HG02970 (cell line): Measurements from ENCODE around the gene CCDC192.
"Not testable (repeated sequence)": the region's sequence is repeated elsewhere in the genome, so short reads cannot be mapped to it uniquely, and the experiment has no call there.

ENCODE experiments used
- ATAC-seq: cut with Tn5 transposase; IDR thresholded peaks from one replicate; pipeline ENCODE4 v1.9.1; 2021; ENCODE audit warnings: mild to moderate bottlenecking, moderate library complexity, moderate number of reproducible peaks; ENCODE audit not compliant: unreplicated experiment, low FRiP score

The CCDC192 gene

DNA sequence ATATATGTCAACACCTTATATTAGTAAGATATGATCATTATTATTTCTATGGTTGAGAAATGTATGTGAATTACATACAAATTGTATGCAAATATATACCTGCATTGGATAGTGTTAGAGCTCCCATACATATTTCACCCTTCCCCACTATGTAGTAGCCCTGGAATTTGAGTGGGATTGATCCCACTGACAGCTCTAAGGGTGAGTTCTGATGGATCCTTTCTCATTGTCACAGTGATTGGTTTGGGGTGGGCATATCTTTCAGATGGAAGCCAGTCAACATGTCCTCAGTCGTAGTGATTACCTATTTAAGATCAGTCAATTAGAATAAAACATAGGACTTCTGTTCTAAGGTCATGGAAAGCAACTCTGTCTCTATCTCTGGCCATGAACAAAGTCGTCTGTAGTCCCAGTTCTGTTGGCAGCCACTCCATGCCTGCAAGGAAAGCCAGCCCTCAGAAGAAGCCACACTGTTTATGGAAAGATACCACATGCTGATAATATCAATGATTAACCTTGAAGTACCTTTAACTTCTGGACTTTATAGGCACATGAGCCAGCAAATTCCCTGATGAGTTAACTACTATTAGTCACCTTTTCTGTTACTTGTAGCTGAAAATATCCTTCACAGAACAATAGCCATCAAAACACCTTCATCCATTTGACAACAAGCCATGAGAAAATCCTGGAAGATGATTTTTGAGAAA lies 5.1 kb upstream of the CCDC192 start:
- ATAC-seq: no peak

DNA sequence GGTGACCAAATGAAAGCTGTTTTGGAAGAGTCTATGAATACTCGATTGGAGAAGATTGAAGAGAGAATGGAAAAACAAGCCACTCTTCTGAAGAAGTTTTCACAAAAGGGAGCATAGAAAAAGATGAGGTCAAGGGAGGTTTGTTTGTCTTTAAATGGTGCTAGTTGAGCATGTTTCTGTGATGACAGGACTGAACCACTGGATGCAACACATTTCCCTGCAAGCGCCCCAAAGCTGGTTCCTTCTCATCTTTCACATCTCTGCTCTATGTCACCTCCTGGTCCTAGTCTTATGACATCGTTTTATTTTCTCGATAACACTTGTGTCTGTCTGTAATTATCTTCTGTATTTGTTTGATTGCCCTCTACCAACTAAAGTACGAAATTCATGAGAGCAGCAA lies 3.8 kb upstream of the CCDC192 start:
- ATAC-seq: no peak

DNA sequence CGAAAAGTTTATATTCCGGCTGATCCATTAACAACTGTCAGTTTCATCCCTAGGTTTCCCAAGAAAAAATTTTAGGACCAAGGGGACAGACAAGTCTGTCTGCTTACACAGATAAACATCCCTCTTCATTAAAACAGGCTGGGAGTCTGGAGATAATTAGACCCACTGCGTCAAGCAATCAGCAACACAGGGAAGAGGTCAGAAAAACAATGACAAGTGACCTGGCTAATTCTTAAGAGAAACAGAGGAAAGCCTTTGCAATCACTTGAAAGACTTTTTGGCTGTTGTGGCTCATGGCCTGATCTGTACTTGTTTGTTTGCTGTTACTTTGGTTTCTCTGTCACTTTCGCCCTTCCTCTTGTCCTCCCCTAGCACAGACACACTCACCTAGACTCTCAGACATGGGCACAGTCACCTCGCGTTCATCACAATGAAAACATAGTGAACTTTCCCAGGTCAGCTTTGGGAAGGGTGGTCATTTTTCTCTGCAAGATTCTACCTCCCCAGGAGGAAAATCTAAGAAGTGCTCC lies 2.9 kb upstream of the CCDC192 start:
- no peak for ATAC-seq

DNA sequence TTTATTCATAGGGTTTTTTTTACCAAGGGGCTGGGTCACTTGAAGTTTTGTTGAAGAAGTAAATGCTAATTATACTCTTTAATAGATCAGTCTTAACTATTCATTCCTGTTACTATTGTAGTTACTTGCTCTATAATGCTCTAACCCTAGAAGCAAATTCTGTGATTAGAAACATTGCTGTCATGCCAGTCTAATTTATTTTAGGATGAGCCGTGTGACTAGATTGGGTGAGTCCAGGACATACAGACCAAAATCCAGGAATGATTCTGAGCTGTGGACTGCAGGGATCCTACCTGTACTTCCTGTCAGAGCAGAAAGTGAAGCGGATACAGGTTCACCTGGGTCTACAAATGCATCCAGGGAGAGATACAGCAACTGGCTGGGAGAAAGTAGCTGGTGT lies 757 bp upstream of the CCDC192 start:
- ATAC-seq: no peak

DNA sequence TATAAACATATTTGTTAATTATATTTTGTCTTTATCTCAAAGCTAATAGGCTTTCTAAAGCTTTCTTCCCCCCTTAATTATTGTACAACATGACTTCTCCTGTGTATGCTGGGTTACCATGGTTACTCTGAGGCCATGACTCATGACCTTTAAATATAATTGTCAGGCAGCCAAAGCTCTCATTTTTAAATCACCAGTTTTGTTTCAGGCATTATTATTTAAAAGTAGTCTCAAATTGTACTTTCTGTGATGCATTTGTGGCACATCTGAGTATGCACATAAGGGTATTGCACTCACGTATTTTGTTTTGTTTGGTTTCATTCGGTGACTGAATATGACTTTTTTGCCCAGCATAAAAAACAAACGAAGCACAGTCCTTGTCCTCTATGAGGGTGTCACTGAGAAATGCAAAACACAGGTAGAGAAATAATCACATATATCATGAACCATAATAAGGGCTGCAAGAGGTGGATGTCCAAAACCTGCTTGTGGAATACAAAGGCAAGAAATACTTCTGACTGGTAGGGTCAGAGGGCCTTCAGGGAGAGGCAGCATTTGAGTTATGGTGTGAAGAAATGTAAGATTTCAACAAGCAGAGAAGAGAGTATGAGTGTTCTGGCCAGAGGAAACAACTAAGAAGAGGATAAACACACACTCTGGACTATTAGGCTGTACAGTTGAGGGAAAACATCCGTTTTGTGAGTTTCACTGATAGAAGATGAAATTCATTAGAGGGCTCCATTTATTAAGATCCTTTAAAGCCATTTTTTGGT lies 2.1 kb downstream of the CCDC192 start:
- ATAC-seq: no peak

GRCh38 chr5:127706691-127707090 lies 3.5 kb downstream of the CCDC192 start:
- no peak for ATAC-seq

DNA sequence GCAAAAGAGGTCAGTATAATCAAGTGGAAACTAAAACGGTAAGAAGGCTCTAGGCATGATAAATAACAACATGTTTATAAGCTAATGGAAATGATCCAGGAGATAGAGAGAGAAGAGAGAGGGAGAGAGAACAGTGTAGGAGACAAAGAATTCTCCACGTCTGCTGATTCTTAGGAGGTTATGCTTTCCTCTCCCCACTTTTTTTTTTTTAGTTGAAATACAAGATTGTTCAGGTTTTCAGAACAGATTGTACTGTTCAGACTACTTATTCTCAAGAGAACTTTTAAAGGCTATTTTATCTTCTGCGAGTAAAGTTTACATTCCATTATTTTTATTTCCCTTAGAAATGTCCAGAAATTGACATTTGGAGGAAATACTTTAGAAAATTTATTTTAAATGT lies 4.0 kb downstream of the CCDC192 start:
- no peak for ATAC-seq

- ATAC-seq: not testable (repeated sequence)
Observed at GRCh38 chr5:127713083-127713482, 9.9 kb downstream of the CCDC192 start.

- no peak for ATAC-seq
Observed at GRCh38 chr5:127718181-127718580, 15.0 kb downstream of the CCDC192 start.

DNA sequence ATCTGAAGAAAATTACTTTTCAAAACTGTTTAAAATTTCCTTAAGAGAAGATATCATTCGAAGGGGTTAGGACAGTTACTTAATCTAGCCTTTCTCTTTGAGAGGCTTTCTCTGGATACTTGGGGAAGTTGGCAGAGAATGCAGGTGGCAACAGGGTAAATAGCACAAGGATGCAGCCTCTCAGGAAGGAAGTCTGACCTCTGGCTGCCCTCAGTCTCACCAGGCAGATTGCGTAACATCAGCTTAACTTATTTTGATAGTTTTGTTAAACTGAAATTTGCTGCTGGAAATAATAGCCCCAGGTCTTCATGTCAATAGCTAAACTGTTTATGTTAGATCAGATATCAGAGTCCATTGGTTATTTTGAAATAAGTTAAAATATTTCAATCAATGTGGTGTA lies 20.4 kb downstream of the CCDC192 start:
- ATAC-seq: no peak

- no peak for ATAC-seq
Observed at GRCh38 chr5:127725673-127726072, 22.5 kb downstream of the CCDC192 start.

DNA sequence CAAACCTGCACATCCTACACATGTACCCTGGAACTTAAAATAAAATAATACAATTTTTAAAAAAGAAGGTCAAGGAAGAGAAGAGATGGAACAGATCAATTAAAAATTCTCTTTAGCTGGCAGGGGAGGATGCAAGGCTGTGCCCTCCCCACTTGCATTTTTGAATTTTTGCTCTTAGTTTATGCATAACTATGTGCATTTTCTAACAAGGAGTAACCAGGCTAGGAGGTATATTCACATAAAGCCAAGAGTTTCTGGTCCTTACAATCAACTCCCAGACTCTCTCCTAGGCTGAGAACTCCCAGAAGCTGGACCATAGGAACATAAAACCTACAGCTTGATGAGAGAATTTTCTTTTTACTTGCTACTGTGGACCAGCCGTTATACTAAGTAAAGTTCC lies 29.8 kb downstream of the CCDC192 start:
- ATAC-seq: no peak

GRCh38 chr5:127739348-127739747 lies 36.2 kb downstream of the CCDC192 start:
- not testable (repeated sequence) for ATAC-seq

DNA sequence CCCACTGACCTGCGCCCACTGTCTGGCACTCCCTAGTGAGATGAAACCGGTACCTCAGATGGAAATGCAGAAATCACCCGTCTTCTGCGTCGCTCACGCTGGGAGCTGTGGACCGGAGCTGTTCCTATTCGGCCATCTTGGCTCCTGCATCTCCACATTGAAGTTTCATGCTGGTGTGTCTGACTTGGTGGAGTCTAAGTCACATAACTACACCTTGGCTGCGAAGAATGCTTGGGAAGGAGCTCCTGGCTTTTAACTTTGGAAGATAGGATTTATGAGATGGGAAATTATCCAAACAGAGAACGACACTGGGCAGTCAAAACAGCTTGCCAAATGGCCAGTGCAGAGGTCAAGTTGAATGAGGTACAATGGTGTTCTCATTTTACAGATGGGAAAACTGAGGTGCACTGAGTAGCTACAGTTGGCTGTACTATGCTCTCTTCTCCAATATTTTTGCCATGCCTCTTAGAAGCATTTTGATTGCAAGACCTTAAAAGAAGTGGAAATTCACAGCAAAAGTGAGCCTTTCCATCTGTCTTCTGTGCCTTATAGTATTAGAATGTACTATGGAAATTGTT lies 36.7 kb downstream of the CCDC192 start:
- ATAC-seq: no peak

GRCh38 chr5:127741412-127741811 lies 38.2 kb downstream of the CCDC192 start:
- no peak for ATAC-seq

DNA sequence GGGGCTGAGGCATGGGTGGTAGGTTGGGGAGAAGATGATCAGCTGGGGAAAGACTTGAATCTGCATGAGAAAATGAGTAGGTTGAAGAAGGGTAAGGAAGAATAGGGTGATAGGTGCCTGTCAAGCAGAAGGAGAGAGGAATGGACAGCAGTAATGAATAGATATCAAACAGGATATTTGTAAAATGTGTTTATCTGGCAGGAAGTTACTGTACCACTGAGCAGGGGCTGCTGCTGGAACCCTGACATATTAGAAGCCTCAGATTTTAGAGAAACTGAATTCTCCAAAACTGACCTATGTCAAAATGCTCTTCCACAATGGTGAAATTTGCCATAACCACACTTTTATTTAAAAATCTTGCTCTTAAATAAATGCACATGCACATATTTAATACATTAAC lies 41.0 kb downstream of the CCDC192 start:
- no peak for ATAC-seq

- no peak for ATAC-seq
Observed at GRCh38 chr5:127746756-127747155, 43.6 kb downstream of the CCDC192 start.

GRCh38 chr5:127752503-127753265 lies 49.5 kb downstream of the CCDC192 start:
- not testable (repeated sequence) for ATAC-seq

GRCh38 chr5:127754259-127754658 lies 51.1 kb downstream of the CCDC192 start:
- ATAC-seq: no peak

DNA sequence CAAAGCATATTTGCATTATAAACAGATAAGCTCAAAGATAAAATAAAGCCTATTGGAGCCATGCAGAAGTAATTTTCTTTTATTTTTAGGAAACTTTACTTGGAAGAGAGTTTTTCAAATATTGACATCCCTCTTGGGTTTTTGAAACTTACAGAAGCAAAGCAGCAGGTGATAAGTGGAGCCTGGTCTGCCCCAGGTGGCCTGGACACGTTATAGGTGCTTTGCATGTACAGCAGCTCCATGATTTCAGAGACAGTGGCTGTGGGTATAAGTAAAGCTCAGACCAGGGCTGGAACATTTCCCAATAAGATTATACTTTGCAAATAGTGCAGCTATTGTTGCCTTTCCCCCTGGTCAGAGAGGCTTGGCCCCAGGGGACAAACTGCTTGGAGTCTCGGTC lies 51.5 kb downstream of the CCDC192 start:
- ATAC-seq: no peak

- no peak for ATAC-seq
Observed at GRCh38 chr5:127757576-127757975, 54.4 kb downstream of the CCDC192 start.
